ENCODE results near the gene B4GALNT1. TPM values are rescaled to one million over a fixed set of nuclear protein-coding genes. Genes with fewer than 3 reads are reported as not detected.
"Not testable (repeated sequence)": the region's sequence is repeated elsewhere in the genome, so short reads cannot be mapped to it uniquely, and the experiment has no call there.

B4GALNT1 gene
- total and polyA plus RNA-seq, 11 donors: 1.9 to 8.8 (median 5.7) TPM

GRCh38 chr12:57620245-57620935 is 12.6 kb downstream of the B4GALNT1 start:
- peak overlapping the region in 11 of 12 donors; percentile 20 to 66 (median 47) for H3K4me3 ChIP-seq
- H3K4me1 ChIP-seq: peaks cover 0 to 47% (median 19%) of the 10 kb centered on the region in 12 donors
- TF ChIP-seq, protein P1, sequence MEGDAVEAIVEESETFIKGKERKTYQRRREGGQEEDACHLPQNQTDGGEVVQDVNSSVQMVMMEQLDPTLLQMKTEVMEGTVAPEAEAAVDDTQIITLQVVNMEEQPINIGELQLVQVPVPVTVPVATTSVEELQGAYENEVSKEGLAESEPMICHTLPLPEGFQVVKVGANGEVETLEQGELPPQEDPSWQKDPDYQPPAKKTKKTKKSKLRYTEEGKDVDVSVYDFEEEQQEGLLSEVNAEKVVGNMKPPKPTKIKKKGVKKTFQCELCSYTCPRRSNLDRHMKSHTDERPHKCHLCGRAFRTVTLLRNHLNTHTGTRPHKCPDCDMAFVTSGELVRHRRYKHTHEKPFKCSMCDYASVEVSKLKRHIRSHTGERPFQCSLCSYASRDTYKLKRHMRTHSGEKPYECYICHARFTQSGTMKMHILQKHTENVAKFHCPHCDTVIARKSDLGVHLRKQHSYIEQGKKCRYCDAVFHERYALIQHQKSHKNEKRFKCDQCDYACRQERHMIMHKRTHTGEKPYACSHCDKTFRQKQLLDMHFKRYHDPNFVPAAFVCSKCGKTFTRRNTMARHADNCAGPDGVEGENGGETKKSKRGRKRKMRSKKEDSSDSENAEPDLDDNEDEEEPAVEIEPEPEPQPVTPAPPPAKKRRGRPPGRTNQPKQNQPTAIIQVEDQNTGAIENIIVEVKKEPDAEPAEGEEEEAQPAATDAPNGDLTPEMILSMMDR (IDR thresholded peaks at IDR 0.05): no peak
- TF ChIP-seq POLR2A (IDR thresholded peaks at IDR 0.05): no peak
- DNase-seq (no peak), ATAC-seq (no peak)
- intact Hi-C loops (cut with DNase I): loop anchor here in 9 of 10 donors (1.0 to 10.0 kb wide), 6 partner anchors 22 to 166 kb away; partner anchors contain the start of genes GLI1 (in 2 of the 9) and INHBE (in 2 of the 9)
- WGBS, 4 donors: 42 to 54% (median 46%) methylated on average over 12 to 13 of the region's 13 CpGs
- H3K27me3 ChIP-seq: peaks cover 3 to 61% (median 26%) of the 10 kb centered on the region in 9 donors
- H3K27ac ChIP-seq: peak overlapping the region in 4 of 12 donors; percentile 59 to 81 (median 70)
- peaks cover 0 to 11% (median under 1%) of the 10 kb centered on the region in 9 donors for H3K36me3 ChIP-seq
- H3K9me3 ChIP-seq: no peaks in the 10 kb centered on the region

DNA sequence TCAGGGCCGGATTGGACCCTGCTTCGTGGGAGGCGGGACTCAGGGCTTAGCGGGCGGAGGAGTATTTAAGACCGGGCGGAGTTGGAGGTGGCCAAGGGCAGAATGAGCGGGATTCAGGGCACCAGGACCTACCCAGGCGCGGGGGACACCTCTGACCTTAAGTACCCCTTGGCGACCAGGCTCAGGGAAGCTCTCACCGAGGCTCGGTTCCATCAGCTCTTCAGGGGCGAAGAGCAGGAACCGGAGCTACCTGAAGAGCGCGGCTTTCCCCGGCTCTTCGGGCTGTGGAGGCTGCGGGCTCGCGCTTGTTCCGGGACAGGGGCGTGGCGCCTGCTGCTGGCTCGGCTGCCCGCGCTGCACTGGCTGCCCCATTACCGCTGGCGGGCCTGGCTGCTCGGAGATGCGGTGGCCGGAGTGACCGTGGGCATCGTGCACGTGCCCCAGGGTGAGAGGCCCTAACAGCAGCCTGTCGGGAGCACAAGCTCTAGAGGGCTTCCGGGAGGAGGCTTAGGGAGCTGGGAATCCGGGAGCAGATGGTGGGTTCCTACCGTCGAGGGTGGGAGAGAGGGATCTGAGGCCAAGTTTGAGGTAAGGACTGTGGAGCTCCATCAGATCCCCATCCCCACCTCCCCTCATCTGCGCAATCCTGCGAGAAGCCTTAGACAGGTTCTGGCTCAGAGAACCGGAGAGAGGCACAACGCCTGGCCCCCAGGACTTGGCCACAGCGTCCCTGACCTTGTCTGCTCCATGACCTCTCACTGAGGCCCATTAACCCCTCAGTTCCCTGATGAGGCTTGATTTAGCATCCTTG is 13.4 kb downstream of the B4GALNT1 start:
- DNase-seq (peak in 2 of 5 donors; percentile 52 to 59), ATAC-seq (peak in 2 of 4 donors; percentile 4 to 19)
- TF ChIP-seq, protein P1 (IDR thresholded peaks at IDR 0.05): no peak
- no peak for TF ChIP-seq POLR2A (IDR thresholded peaks at IDR 0.05)
- H3K36me3 ChIP-seq: peaks cover 0 to 19% (median 8%) of the 10 kb centered on the region in 9 donors
- no peaks in the 10 kb centered on the region for H3K9me3 ChIP-seq
- H3K27ac ChIP-seq: peak overlapping the region in 9 of 12 donors; percentile 6 to 81 (median 59)
- H3K4me3 ChIP-seq: peak overlapping the region in 11 of 12 donors; percentile 16 to 66 (median 41)
- 26 to 39% (median 33%) methylated on average over 30 to 46 of the region's 46 CpGs for WGBS, 4 donors
- intact Hi-C loops (cut with DNase I): loop anchor here in 9 of 10 donors (1.0 to 10.0 kb wide), 7 partner anchors 21 to 165 kb away; partner anchors contain the start of genes GLI1 (in 2 of the 9), INHBE (in 2 of the 9) and DDIT3 (in 1 of the 9)
- H3K27me3 ChIP-seq: peaks cover 3 to 57% (median 22%) of the 10 kb centered on the region in 9 donors
- peaks cover 0 to 52% (median 19%) of the 10 kb centered on the region in 12 donors for H3K4me1 ChIP-seq

DNA sequence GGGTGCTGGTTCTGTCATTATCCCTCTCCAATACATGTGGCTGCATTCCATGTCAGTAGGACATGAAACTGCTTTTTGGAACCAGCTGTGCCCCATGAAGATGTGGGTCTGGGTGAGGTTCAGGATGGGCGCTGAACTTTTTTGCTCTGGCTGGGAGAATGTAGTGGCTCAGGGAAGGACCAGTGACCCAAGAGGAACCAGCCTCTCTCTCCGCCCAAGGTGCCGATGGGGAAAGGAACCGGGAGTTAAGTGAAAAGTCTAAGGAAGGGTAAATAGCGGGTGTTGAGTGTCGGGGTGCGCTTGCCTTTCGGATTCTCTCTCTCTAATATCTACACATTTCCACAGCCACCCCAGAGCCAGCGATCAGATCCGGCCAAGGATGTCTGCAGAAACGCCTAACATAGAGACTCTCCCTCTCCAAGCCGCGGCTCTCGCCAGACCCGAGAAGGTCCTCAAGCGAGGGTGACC is 14.0 kb downstream of the B4GALNT1 start:
- peak in 1 of 5 donors; percentile 58 for DNase-seq
- H3K4me3 ChIP-seq: peak overlapping the region in 8 of 12 donors; percentile 25 to 66 (median 48)
- peaks cover 0 to 52% (median 21%) of the 10 kb centered on the region in 12 donors for H3K4me1 ChIP-seq

DNA sequence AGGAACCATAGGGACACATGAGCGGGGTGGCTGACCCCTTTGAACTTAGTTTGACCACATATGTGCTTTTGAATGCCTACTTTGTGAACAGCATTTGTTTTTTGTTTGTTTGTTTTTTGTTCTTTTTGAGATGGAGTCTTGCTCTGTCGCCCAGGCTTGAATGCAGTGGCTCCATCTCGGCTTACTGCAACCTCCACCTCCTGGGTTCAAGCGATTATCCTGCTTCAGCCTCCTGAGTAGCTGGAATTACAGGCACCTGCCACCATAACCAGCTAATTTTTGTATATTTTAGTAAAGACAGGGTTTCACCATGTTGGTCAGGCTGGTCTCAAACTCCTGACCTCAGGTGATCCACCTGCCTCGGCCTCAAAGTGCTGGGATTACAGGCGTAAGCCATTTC is 14.6 kb downstream of the B4GALNT1 start:
- H3K4me1 ChIP-seq: peaks cover 0 to 54% (median 22%) of the 10 kb centered on the region in 12 donors
- H3K27me3 ChIP-seq: peaks cover 3 to 47% (median 22%) of the 10 kb centered on the region in 9 donors
- intact Hi-C loops (cut with DNase I): loop anchor here in 1 of 10 donors (2.0 kb wide), 1 partner anchor 98 kb away; the partner anchor contains the start of gene DDIT3
- H3K4me3 ChIP-seq: peak overlapping the region in 2 of 12 donors; percentile 49 to 54
- DNase-seq, ATAC-seq, H3K9me3 ChIP-seq: not testable (repeated sequence)
- peaks cover 0 to 28% (median 10%) of the 10 kb centered on the region in 9 donors for H3K36me3 ChIP-seq
- WGBS, 4 donors: 80 to 87% (median 82%) methylated on average over 6 of the region's 6 CpGs
- peak overlapping the region in 10 of 12 donors; percentile 6 to 82 (median 64) for H3K27ac ChIP-seq

More for the DNA sequence above, 14.0 kb downstream of the B4GALNT1 start:
- peak; percentile 12 to 58 (median 30) for ATAC-seq
- Histone ChIP-seq H3K9me3 (no peaks in the 10 kb centered on the region), H3K27me3 (peaks cover 3 to 52% (median 22%) of the 10 kb centered on the region in 9 donors), H3K27ac (peak overlapping the region in 9 of 12 donors; percentile 9 to 82 (median 69)), H3K36me3 (peaks cover 0 to 24% (median 10%) of the 10 kb centered on the region in 9 donors)
- TF ChIP-seq, protein P1 (IDR thresholded peaks at IDR 0.05): no peak
- TF ChIP-seq POLR2A (IDR thresholded peaks at IDR 0.05): no peak
- intact Hi-C loops (cut with DNase I): loop anchor here in 1 of 10 donors (2.0 kb wide), 1 partner anchor 98 kb away; the partner anchor contains the start of gene DDIT3
- 47 to 63% (median 55%) methylated on average over 16 of the region's 16 CpGs for WGBS, 4 donors
